Measurements from ENCODE around the gene VPS33B. TPM values are rescaled to one million over a fixed set of nuclear protein-coding genes. Genes with fewer than 3 reads are reported as not detected.

The VPS33B gene
- total RNA-seq, 4 donors from 2014 or later: 7.4 to 13.9 (median 12.4) TPM

DNA sequence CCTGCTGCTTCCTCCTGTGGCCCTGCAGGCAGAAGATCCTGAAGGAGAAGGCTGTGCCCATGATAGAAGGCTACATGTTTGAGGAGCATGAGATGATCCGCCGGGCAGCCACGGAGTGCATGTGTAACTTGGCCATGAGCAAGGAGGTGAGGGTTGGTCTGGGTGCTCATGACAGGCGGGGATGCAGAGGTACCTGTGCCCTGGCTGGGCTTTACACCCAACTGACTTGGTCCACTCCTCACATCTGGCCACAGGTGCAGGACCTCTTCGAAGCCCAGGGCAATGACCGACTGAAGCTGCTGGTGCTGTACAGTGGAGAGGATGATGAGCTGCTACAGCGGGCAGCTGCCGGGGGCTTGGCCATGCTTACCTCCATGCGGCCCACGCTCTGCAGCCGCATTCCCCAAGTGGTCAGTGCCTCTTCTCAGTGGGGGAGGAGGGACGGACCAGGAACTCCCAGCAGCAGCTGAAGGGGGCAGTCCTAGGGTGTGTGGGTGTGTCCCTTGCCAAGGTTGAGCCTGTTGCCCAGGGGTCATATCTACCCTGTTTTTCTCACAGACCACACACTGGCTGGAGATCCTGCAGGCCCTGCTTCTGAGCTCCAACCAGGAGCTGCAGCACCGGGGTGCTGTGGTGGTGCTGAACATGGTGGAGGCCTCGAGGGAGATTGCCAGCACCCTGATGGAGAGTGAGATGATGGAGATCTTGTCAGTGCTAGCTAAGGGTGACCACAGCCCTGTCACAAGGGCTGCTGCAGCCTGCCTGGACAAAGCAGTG lies 69.3 kb downstream of the VPS33B start:
- peaks cover 32 to 39% of the 10 kb centered on the region in 2 donors for H3K36me3 ChIP-seq
- TF ChIP-seq, protein P1, sequence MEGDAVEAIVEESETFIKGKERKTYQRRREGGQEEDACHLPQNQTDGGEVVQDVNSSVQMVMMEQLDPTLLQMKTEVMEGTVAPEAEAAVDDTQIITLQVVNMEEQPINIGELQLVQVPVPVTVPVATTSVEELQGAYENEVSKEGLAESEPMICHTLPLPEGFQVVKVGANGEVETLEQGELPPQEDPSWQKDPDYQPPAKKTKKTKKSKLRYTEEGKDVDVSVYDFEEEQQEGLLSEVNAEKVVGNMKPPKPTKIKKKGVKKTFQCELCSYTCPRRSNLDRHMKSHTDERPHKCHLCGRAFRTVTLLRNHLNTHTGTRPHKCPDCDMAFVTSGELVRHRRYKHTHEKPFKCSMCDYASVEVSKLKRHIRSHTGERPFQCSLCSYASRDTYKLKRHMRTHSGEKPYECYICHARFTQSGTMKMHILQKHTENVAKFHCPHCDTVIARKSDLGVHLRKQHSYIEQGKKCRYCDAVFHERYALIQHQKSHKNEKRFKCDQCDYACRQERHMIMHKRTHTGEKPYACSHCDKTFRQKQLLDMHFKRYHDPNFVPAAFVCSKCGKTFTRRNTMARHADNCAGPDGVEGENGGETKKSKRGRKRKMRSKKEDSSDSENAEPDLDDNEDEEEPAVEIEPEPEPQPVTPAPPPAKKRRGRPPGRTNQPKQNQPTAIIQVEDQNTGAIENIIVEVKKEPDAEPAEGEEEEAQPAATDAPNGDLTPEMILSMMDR (IDR thresholded peaks at IDR 0.05): no peak
- no peak for TF ChIP-seq POLR2A (IDR thresholded peaks at IDR 0.05)
- intact Hi-C loops (cut with DNase I): no loop called here
- H3K9me3 ChIP-seq: no peaks in the 10 kb centered on the region
- DNase-seq: no peak
- peaks cover 21 to 22% of the 10 kb centered on the region in 2 donors for H3K4me1 ChIP-seq
- H3K27ac ChIP-seq: no peak overlapping the region
- H3K4me3 ChIP-seq (replicated peaks in 1 of 3): no peak overlapping the region
- 95 to 98% methylated on average over 6 to 14 of the region's 14 CpGs for whole genome bisulfite sequencing, 2 donors
- H3K27me3 ChIP-seq: no peaks in the 10 kb centered on the region

DNA sequence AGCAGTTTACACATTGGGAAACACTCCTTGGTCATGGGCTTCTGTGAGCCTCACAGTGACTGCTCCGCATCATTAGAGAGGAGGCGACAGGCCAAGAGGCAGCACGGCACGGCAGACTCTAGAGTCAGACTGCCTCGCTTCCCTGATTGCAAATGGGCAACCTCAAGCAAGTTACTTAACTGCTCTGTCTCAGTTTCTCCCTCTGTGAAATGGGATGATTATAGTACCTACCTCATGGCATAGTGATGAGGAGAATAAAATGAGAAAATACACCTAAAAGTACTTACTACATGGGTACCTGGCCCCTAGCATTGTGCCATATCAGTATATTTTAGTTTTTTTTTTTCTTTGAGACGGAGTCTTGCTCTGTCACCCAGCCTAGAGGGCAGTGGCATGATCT lies 71.7 kb downstream of the VPS33B start:
- Histone ChIP-seq H3K4me1 (peaks cover 4 to 6% of the 10 kb centered on the region in 2 donors), H3K9me3 (no peaks in the 10 kb centered on the region), H3K27ac (no peak overlapping the region), H3K27me3 (no peaks in the 10 kb centered on the region), H3K36me3 (peaks cover 50 to 54% of the 10 kb centered on the region in 2 donors), H3K4me3 (replicated peaks in 1 of 3) (no peak overlapping the region)
- intact Hi-C loops (cut with DNase I): no loop called here
- DNase-seq: no peak
- WGBS, 2 donors: 95 to 97% methylated on average over 6 of the region's 6 CpGs
- TF ChIP-seq POLR2A (IDR thresholded peaks at IDR 0.05): no peak
- TF ChIP-seq, protein P1 (IDR thresholded peaks at IDR 0.05): no peak

DNA sequence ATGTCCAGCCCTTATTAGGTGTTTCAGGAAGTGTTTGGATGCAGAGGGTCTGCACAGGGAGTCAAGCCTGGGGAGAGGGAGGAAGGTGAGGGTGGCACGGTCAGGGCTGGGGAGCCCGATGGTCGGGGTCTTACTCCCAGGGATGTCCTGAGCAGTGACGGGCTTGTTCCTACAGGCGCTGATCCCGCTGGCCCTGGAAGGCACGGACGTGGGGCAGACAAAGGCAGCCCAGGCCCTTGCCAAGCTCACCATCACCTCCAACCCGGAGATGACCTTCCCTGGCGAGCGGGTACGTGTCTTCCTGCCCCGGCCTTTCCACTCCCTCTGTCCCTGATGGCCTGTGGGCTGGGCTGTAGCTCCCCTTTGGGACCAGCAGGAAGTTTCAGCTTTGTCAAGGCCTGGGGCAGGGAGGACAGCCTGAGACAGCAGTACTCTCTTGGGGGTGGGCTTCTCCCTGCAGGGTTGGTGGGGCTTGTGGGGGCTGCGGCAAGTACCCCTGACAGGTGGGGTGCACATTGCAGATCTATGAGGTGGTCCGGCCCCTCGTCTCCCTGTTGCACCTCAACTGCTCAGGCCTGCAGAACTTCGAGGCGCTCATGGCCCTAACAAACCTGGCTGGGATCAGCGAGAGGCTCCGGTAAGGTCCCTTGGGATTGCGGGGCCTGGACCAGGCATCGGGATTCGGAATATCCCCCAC lies 72.3 kb downstream of the VPS33B start:
- Histone ChIP-seq H3K36me3 (peaks cover 50 to 59% of the 10 kb centered on the region in 2 donors), H3K27ac (no peak overlapping the region), H3K27me3 (no peaks in the 10 kb centered on the region), H3K9me3 (no peaks in the 10 kb centered on the region), H3K4me3 (replicated peaks in 1 of 3) (no peak overlapping the region), H3K4me1 (peaks cover 0 to under 1% of the 10 kb centered on the region in 2 donors)
- TF ChIP-seq, protein P1 (IDR thresholded peaks at IDR 0.05): no peak
- no peak for TF ChIP-seq POLR2A (IDR thresholded peaks at IDR 0.05)
- DNase-seq: no peak
- intact Hi-C loops (cut with DNase I): no loop called here
- 95 to 96% methylated on average over 16 to 18 of the region's 23 CpGs for WGBS, 2 donors

Small RNA genes within 50 kb of the gene (small RNA-seq; reads per million reads assigned to genes)
- not detected for gene RF00019

Other genes starting within 250 kb of the VPS33B start
- 100 to 1,000 TPM in 2 of 4 donors, 10 to 100 TPM in 2; 88.6 to 128 (median 102) TPM for gene FURIN, start 154.0 kb downstream of the VPS33B start, total RNA-seq
- 10 to 100 TPM; 34.1 to 44.5 (median 36.0) TPM for gene FES, start 138.1 kb downstream of the VPS33B start, total RNA-seq
- 100 to 1,000 TPM in 1 of 4 donors, 10 to 100 TPM in 3; 30.1 to 129 (median 58.9) TPM for gene MAN2A2, start 119.3 kb downstream of the VPS33B start, total RNA-seq
- 10 to 100 TPM; 13.3 to 25.7 (median 18.0) TPM for gene HDDC3, start 90.0 kb downstream of the VPS33B start, total RNA-seq
- gene UNC45A, start 87.3 kb downstream of the VPS33B start, total RNA-seq: 10 to 100 TPM; 26.3 to 59.3 (median 43.9) TPM
- gene RCCD1, start 67.7 kb downstream of the VPS33B start, total RNA-seq: 10 to 100 TPM in 2 of 4 donors, 1 to 10 TPM in 2; 7.6 to 15.2 (median 9.9) TPM
- 10 to 100 TPM in 1 of 4 donors, 1 to 10 TPM in 3; 3.6 to 12.9 (median 7.2) TPM for gene PRC1, start 28.1 kb downstream of the VPS33B start, total RNA-seq
- gene SV2B, start 77.7 kb upstream of the VPS33B start, total RNA-seq: 1 to 10 TPM in 3 of 4 donors, under 1 TPM in 1; 0.83 to 3.9 (median 2.2) TPM

All from thyroid gland (tissue), 4 donors.